DOHH2 (cell line): Measurements from ENCODE around the gene TIAM2.

ENCODE experiments used
- CTCF ChIP-seq: fragments of 200-600 bp; sonication (generic); IDR thresholded peaks from one replicate; pipeline ENCODE4 v1.5.1; 2014; ENCODE audit warnings: antibody characterized with exemption, mild to moderate bottlenecking, low read depth, low read length; ENCODE audit not compliant: poor library complexity, severe bottlenecking
- EZH2phosphoT487 ChIP-seq: fragments of 200-600 bp; sonication (generic); IDR thresholded peaks from 2 replicates; pipeline ENCODE4 v1.6.1; 2017; ENCODE audit warnings: borderline replicate concordance, mild to moderate bottlenecking, antibody characterized with exemption, low read length, moderate library complexity, mixed read lengths

- TF ChIP-seq CTCF (no peak), EZH2phosphoT487 (no peak)
Observed at GRCh38 chr6:155197932-155198331, 202.8 kb downstream of the TIAM2 start.
